Activated CD4-positive, alpha-beta T cell treated with anti-CD3 and anti-CD28 coated beads for 1 hour (primary cell): ENCODE data around the gene ZNF492.
"Not testable (repeated sequence)": the region's sequence is repeated elsewhere in the genome, so short reads cannot be mapped to it uniquely, and the experiment has no call there.

ENCODE experiments used
- DNase-seq: peaks from one replicate; pipeline ENCODE4 v3.0.0-alpha.2; 2020

The ZNF492 gene

DNA sequence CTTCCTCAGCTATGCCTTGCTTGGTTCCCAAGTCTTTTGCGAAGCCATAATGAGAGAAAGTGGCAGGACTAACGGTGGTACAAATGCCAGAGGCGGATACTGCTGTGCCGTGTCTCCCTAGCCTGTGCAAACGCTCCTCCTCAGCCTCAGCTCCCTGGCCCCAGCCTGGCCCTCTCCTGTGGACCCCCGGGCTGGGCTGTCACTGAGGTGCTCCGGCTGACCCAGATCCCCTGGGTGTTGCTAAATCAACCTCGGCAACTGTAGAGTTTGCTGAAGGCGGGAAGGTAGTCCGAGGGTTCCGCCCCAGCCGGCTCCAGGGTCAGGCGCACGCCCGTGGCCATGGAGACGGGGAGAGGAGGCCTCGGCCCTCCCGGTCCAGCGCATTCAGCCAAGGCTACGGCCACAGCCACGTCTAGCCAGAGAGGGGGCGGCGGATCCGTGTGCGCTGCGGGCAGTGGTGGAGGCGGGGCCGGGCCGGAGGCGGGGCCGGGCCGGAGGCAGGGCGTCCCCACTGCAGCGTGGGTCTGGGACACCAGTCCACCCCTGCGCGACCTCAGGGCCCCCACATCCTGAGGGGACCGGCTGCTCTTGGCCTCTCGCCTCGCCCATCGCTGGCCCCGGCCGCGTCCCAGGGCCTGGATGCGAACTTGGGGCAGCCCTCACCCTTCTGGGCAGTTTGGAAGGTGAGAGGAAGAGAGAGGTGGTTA lies 16.4 kb upstream of the ZNF492 start:
- DNase-seq = no peak

DNA sequence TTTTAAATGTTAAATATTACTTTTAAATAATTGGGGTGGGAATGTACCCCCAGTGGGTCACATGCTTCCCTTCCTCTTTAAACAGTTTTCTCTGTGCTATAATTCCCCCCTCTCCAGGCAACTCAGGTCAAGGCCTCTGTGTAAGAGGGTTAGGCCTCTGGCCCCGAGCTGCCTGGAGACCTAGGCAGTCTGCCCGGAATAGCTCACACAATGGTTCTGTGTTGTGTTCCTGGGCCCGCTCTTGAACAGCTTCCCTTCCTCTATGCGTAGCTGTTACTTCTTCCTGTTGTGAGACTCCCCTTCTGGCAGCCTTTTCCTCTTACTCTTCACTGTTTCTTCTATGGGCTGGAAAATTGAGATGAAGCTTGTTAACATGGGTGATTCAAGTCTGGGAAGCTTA lies 14.8 kb upstream of the ZNF492 start:
- no peak for DNase-seq

DNA sequence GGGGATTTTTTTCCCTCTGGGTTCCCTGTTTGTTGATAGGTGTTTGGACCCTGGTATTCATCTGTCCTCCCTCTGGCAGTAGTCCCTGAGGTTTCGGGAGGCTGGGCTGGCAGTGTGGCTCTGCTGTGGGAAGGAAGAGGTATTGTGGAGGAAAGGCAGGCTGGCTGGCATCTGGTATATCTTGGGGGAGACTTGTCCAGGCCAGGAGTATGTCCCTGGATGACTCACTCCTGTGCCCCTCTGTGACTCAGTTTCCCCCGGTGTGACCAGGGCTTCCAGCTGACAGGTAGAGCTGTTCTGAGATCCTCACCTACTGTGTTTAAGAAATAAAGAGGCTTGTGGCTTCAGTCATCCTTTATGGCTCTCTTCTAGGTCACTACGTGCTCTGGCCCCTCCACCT lies 14.2 kb upstream of the ZNF492 start:
- no peak for DNase-seq

DNA sequence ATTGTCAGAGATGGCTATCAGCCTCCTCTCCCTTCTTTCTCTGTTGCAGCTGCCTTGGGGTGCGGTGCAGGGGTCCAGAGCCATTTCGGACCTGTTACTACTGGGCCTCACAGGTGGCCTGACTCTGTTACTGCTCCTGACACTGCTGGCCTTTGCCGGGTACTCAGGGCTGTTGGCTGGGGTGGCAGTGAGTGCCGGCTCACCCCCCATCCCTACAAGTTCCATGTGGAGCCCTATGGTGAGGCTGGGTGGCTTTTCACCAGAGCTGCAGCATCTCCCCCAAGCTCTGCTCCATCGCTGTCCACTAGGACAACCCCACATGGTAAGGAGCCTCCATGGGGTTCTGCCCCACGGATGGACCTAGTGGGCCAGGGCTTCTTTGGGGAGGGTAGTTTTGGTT lies 13.7 kb upstream of the ZNF492 start:
- DNase-seq = no peak

DNA sequence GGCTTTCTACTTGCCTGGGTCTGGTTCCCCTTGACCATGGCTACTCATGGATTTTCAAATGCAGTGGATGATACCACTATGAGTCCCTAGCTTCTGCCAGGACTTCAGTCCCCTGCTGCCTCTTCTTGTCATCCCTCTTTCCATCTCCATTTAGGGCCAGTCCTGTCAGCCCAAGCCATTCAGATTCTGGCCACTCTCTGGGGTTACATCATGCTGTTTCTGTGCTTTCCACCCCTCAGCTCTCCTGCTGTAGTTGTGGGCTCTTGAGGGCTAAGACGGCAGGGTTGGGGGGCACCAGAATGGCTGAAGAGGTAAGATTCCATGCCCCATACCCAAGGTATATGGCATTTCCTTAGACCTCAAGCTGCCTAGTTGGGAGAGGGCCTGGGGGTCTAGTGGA lies 13.2 kb upstream of the ZNF492 start:
- no peak for DNase-seq

DNA sequence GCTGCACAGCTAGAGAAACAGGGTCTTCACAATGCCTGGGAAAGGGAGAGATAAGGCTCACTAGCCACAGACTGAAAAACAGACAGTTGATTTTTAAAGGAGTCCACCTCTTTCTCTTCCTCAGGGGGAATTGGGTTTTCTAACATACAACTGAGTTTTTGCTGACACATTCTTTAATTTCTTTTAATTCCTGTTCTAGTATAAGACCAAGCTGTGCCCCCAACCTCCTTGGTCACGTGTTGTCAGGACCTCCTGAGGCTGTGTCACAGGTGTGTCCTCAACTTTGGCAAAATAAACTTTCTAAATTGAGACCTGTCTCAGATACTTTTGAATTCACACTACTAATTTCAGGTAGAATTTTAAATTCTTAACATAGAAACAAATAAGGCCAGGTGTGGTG lies 12.1 kb upstream of the ZNF492 start:
- no peak for DNase-seq

DNA sequence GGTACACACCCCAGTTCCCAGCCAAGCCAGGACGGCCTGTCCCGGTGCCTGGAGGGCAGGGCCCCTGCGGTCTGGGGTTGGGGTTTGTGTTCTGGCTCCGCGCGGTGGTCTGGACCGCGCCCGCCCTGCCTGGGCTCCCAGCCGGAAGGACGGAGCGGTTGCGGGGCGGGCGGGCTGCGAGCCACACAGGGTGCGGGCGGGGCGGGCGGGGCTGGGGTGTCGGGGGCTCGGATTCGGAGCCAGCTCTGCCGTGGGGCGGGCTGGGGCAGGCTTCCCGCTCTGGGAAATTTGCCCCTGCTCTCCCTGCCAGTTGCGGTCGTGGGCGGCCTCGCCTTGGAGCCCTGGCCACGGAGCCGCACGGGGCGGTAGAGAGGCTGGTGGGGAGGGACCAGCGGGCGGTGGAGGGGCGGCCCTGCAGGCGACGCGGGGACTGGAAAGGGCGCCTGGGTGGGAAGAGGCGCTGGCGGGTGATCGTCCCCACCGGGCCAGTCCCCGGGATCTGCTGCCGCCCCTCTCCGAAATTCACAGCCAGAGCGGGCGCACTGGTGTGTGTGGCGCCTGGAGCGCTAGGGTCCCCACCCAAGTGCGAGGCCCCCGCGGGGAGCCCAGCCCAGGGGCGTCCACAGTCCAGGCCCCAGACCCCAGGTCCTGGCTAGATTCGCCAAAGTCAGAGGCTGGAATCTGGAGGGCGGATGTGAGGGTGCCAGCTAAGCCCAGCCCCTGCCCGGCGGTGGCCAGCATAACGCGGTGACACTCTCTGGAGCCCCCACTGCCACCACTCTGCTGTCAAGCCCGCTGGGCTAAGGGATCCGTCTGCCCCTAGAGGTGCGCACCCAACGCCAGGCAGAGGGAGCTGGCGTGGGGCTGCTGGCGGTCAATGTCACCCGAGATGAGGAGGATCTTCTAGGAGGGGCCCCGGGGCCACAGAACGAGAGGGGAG lies 11.0 kb upstream of the ZNF492 start:
- no peak for DNase-seq

DNA sequence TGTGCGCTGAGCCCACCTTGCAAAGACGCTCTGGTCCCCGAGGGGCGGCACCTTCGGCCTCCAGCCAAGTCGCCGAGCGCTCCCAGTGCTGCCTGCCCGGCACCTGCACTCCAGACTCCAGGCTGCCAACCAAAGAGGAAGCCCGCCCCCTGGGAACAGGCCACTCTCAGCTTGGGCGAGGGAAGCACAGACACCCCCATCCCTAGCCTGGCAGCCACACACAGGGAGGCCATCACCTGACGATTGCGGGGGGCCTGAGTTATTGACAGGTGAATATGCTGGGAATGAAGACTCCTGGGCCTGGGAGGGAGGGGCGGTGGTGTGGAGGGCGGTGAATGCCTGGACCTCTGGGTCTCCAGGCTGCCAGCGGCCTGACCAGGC lies 10.3 kb upstream of the ZNF492 start:
- DNase-seq = no peak

DNA sequence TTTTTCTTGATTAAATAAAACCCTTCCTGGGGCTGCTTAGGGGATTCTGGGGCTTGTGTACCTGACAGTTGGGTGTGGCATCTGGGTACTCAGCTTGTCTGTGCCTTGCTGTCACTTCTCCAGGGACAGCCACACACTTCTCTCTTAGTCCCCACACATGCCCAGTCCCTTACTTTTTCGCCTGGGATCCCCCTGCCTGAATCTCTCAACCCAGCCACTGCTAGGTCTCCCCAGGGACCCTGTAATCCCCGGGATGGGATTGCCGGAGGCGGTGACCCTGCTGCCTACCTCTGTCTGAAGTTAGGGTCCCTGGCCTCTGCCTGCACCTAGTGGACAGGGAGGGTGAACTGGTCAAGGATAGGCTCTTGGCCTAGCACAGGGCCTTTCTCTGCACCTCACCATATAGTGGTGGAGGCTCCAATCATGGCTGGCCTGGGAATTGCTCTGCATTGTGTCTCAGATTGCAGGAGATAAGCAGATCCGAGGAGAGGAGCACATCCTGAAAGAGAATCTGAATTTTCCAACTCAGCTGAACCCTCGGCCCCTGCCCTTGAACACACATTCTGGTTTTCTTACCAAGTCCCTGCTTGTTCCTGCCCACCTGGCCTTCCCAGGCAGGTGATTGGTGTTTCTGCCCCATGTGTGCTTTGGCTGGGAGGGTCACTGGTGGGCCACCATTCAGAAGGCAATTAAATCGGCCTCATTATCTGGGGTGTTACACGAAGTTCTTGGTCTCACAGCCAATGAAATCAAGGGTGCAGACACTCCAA lies 8.7 kb upstream of the ZNF492 start:
- DNase-seq = no peak

DNA sequence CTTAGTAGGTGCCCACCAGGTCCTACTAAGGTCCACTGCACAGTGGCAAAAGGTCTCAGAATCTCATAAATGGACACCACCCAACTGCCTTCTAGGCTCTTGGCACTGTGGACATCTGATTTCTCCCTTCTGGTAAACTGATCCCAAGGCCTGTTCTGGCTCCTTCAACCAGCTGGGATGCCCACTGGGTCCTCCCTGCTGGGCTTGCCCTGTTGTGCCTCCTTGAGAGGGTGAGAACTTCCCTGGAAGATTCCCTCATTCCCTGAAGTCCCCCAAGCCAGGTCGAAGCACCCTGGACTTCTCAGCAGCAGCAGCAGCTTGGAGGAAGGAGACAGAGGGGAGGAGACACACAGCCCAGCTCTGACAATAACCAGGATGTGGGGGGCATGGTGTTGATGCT lies 6.6 kb upstream of the ZNF492 start:
- DNase-seq = no peak

DNA sequence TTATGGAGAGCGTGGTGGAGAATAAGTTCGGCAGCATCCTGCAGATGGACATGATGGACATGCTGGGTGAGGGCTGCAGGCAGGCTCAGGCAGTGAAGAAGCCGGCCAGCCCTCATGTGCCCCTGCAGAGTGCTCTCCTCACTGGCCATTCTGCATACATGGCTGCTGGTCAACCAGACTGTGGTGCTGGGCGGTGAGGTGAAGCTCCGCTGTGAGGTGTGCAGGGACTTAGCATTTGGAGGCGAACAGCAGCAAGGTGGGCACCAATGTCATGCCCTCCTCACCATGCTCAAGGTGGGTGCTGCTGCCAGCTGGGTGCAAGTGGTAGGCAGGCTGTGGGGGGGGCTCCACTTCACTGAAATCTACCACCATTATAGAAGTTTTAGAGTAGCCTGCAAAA lies 5.7 kb upstream of the ZNF492 start:
- no peak for DNase-seq

DNA sequence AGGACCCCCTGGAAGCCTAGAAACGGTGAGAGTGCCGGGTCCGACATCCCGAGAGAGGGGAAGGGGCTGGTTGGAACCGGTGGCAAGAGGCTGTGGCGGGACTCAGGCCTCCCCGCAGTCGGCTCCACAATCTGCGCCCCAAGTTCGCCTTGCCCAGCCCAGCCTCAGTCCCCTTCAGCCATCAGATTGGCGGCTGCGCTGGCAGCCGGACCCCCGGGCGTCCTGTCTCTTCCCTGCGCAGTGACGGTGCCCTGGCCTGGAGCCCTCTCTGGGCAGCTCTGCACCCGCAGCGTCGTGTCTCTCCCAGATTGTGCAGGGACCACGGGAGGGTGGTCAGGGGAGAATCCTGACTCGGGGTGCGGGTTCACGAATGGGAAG lies 315 bp downstream of the ZNF492 start:
- no peak for DNase-seq

DNA sequence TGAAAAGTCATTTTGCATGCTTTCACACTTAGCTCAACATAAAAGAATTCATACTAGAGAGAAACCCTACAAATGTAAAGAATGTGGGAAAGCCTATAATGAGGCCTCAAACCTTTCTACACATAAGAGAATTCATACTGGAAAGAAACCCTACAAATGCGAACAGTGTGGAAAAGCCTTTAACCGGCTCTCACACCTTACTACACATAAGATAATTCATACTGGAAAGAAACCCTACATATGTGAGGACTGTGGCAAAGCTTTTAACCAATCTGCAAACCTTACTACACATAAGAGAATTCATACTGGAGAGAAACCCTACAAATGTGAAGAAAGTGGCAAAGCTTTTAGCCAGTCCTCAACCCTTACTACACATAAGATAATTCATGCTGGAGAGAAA lies 51.4 kb downstream of the ZNF492 start:
- DNase-seq = not testable (repeated sequence)

DNA sequence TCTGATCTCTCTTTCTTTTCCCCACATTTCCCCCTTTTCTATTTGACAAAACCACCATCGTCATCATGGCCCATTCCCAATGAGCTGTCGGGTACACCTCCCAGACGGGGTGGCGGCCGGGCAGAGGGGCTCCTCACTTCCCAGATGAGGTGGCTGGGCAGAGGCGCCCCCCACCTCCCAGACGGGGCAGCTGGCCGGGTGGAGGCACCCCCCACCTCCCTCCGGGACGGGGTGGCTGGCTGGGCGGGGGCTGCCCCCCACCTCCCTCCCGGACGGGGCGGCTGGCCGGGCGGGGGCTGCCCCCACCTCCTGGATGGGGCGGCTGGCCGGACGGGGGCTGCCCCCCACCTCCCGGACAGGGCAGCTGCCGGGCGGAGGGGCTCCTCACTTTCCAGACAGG lies 68.5 kb downstream of the ZNF492 start:
- not testable (repeated sequence) for DNase-seq

DNA sequence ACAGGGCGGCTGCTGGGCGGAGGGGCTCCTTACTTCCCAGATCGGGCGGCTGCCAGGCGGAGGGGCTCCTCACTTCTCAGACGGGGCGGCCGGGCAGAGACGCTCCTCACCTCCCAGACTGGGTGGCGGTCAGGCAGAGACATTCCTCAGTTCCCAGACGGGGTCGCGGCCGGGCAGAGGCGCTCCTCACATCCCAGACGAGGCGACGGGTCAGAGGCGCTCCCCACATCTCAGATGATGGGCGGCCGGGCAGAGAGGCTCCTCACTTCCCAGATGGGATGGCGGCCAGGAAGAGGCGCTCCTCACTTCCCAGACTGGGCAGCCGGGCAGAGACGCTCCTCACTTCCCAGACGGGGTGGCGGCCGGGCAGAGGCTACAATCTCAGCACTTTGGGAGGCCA lies 69.0 kb downstream of the ZNF492 start:
- not testable (repeated sequence) for DNase-seq

DNA sequence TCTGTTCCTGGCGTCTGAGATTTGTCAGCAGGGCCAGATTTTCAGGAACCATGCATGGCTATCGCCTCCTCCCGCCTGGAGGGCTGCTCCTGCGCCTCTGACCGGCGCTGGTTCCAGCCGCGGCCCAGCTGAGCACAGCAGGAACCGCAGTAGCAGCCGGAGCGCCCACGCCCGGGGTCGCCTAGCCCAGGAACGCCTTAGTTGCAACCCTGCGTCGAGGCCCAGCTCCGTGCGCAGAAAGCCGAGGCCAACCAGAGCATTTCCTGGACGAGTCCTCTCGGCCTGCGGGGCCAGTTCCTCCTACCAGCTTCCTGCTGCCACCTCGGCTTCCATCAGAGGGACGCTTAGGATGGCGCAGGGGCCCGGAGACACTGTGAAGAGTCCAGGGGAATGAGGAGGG lies 74.9 kb downstream of the ZNF492 start:
- DNase-seq = no peak
